ENCODE measurements around the gene NMNAT2. TPM values are rescaled to one million over a fixed set of nuclear protein-coding genes. Genes with fewer than 3 reads are reported as not detected.
"Not testable (repeated sequence)": the region's sequence is repeated elsewhere in the genome, so short reads cannot be mapped to it uniquely, and the experiment has no call there.

The NMNAT2 gene
- total RNA-seq, 1 experiment from 2014 or later = 4.4 TPM

DNA sequence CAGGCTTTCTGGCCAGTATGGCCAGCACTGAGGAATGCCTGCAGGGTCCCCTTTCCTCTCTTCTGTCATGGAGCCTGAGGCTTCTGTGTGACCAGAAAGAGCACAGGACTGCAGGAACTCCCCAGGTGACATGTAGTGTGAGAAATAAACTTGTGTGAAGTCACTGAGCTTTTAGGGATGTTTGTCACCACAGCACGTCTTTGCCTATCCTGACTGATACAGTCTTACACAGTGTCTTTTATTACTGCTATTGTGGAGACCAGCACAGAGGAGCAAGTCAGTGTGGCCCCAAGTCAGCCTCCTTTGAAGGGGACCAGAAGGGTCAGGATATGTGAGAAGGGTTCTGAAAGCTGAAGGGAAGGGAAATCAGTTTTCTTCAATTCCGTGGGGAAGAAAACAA lies 129.6 kb downstream of the NMNAT2 start:
- DNase-seq (ENCODE audit: low read depth) = no peak

DNA sequence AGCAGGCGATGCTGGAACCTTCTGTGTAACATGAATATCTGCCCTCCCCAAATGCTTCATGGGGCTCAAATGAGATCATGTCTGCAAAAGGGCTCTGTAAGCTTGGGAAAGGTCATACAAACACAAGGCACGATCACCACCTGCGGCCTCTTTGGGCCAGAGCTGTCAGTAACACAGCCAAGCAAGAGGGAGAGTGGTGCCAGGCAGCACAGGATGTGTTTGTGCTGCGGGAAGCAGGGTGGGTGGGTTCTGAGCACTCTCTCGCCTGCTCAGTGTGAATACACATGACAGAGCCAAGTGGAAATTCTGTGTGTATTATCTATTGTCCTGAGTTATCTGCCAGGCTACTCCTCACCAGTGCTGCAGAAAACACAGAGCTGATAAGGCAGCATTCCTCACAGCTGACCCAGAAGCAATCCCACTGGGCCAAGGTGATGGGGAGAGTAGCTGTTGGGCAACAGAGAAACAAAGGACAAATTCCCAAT lies 130.9 kb downstream of the NMNAT2 start:
- no peak for DNase-seq (ENCODE audit: low read depth)

DNA sequence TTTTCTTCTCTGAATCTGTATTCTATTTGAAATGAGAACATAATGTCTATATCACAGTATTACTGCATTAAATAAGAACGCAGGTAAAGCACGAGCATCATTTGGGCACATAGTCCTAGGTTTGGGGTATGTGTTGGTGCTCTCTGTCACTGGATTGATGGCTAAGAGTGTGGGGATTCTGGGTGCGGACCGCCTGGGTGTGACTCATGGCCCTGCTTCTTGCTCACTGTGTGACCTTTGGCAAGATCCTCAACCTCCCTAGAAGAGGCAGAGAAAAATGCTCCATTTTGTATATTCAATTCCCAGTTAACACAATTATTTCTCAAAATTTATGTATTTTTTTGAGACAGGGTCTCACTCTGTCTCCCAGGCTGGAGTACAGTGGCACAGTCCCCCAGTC lies 132.4 kb downstream of the NMNAT2 start:
- DNase-seq (ENCODE audit: low read depth) = peak; percentile 36

DNA sequence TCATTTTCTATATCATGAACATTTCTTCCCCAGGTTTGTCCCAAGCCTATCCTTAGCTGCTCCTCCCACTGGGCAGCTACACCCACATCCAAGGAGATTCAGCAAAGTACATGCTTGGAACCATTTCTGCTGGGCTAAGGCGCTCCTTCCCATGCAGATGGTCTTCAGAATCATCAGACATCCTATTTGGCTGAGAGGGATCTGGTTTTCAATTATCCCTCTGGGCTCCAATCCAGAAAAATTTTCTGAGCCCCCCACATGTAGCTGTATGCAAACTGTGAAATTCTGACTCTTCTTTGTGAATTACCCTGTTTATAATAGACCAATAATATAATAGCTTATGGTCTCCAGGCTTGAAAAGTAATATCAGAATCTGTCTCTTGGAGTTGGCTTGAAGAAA lies 132.9 kb downstream of the NMNAT2 start:
- no peak for DNase-seq (ENCODE audit: low read depth)

DNA sequence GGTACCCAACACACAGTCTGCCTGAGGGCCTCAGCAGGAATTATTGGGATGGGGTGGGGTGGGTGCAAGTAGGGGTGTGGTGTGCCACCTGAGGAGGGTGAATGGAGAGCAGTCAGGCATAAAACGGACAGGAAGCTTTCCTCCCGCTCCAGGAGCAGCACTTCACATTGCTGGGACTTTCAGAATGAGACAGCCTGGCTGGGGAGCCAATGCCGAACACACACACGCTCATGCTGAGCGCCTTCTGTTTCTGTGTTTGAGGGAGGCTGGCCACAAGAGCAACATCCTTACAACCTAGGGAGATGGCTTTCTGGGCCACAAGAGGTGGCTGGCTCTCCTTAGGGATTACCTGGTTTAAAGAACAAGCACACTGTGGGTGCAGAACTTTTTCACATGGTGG lies 134.1 kb downstream of the NMNAT2 start:
- no peak for DNase-seq (ENCODE audit: low read depth)

DNA sequence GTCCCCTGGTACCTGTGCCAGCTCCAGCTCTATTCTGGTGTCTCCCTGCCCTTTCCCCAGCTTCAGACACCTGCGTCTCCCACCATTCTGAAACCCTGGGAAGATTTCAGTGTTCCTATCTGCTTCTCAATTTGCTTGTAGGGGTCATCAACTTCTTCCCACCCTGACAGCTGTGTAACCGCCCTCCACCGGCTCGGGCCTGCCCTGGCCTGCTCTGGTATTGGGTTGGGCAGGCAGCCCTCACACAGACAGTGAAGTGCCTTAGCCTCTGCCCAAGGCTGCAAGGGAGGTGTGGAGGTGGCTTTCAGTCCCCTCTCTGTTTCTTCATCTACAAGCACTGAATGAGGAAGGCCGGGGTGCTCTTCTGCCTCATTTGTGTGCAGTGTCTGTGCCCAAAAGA lies 134.9 kb downstream of the NMNAT2 start:
- no peak for DNase-seq (ENCODE audit: low read depth)

DNA sequence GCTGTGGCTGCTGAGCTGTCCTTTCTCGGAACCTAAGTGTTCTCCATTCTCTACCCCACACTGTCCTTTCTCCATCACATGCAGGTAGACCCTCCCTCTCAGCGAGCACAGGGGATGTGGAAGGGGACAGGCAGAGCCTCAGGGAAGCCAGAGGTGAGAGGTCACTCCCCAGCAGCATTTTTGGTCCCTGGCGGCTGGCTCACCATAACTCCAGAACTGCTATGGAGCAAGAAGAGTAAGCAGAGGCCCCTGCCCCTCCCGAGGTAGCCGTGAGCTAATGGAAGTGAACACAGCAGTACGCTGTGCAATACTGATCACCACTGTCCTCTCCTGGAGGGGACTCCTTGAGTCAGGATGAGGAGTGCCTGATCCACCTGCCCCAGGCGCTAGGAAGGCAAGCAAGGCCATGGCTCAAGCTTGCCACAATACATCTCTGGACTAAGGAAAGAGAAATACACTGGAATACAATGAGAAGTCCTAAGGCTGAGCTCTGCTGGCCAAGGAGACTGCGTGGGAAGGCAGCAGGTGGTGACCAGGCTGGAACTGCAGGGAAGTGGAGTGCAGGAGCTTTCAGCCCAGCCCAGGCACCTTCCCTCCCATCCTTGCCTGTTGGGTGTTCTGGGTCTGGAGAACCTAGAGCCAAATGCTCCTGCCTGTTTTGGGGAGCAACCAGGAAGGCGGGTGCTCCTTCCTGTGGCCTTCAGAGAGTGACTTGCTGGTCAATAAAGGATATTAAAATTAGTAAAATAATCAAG lies 135.9 kb downstream of the NMNAT2 start:
- no peak for DNase-seq (ENCODE audit: low read depth)

DNA sequence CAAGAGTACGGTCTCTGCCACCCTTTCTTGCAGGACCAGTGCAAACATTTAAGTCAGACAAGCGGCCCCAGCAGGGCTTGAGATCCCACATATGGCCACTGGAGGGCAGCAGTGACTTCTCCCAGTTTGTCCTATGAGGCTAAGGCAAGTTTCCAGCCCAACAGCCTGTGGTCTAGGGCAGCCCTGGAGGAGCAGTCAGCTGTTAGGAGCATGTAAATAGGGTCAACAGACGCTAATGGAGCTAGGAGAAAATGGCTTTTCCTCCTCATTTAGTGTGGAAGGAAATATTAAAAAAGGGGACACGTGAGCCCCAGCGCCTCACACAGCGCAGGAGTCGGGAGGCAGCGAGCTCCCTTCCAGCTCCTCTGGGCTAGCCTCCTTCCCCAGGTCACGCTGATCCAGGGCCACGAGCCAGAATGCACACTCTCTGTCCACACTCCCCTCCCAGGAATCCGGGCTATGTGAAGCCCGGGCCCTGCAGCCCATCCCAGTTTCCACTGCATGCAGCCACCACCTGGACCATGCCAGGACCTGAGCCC lies 136.6 kb downstream of the NMNAT2 start:
- peak; percentile 88 for DNase-seq (ENCODE audit: low read depth)

DNA sequence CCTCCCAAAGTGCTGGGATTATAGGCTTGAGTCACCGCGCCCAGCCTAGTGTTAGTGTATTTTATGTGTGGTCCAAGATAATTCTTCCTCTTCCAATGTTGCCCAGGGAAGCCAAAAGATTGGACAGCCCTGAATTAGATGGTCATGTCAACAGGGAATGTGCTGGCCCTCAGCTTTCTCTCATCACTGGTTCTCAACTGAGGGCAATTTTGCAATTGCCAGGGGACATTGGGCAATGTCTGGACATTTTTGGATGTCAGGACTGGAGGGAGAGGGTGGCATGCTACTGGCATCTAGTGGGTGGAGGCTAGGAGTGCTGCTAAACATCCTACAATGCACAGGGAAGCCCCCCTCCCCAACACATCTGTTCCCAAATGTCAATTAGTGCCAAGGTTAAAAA lies 137.1 kb downstream of the NMNAT2 start:
- DNase-seq (ENCODE audit: low read depth) = peak; percentile 64

DNA sequence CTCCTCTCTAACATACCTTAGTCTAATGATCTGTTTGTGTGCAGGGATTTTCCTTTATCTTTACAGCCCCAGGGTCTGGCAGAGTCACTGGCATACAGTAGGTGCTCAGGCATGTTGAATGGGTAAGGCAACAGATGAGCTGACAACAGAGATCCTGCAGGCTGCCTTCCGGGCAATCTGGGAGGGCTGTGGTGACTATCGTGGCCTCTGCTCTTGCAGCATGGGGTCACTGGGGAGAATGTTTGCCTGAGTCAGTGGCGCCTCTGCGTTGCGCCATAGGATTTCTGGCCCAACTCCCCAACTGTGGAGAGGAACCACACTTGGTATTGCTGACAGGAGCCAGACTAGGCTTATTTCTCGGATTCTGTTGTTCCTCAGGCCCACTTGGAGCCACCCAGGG lies 138.3 kb downstream of the NMNAT2 start:
- peak; percentile 97 for DNase-seq (ENCODE audit: low read depth)

DNA sequence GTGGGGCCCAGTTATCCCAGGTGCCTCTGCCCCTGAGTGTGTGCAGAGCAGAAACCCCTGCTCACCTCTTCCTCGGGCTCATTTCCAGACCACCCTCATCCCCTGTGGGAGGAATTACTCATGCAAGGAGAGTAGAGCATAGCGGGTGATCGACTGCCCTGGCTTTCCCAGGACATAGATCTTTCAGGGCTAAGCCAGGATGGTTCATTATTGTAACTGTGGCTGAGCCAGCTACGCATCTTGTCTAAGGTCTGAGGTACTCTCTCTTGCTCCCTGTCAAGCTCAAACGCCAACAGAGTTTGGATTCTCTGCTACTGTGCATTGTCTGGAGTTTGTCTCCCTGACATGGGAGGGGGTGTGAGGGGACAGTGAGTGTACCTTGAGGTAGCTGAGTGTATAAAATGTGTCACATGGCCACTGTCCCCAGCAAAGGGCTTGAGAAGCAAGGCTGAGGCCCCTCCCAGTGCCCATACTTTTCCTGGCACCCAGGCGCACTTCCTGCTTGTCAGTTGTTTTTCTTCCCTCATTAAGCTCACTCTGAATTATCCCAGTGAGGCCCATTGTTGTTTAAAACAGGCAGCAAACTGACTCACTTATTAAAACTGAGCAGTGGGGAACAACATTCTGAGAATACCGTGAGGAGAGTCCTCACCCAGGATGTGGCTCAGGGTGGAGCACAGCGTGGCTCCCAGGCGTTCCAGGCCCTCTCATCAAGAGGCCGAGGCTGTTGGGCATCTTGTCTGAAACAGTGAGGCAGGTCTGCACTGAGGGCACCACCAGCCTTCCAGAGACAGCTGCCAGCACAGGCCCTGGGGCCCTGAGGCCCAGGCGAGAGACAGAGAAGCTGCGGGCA lies 139.2 kb downstream of the NMNAT2 start:
- peak; percentile 93 for DNase-seq (ENCODE audit: low read depth)

DNA sequence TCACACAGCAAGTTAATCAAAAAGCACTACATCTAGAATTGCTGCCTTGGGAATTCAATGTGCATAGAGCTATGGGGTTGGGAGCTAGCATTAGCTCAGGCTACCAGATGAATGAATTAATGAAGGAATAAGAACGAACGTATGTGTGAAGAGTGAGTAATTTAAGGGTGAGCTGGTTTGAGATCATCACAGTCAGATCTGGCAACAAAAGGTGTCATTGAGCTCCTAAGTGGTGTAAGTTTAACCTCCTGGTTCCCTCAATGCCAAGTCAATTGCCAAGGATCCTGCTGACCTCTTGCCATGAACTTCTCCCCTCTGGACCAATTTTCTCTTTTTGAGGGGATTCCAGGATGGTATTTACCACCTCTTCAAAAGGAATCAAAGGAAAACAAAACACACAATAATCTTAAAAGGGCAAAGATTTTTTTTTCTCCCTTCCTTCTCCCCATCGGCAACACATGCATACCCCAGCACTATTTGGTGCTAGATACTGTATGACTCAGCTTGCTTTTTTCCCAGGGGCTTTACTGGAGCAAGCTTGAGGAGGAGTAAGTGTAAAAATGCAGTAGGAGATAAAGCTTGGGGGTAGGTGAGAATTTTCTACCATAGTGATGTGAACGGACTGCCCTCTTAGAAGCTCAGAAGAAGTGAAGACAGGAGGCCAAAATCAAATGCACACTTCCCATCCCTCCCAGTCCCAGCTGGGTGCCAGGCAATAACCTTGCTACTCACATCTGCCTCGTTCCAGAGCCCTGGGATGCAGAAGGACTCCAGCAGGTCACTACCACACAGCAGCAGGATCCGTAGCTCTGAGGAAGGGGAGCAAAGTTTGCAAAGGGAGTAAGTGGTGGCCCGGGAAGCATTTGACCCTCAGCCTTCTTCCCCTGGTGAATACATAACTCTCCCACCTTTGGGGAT lies 140.1 kb downstream of the NMNAT2 start:
- DNase-seq (ENCODE audit: low read depth) = peak; percentile 73

DNA sequence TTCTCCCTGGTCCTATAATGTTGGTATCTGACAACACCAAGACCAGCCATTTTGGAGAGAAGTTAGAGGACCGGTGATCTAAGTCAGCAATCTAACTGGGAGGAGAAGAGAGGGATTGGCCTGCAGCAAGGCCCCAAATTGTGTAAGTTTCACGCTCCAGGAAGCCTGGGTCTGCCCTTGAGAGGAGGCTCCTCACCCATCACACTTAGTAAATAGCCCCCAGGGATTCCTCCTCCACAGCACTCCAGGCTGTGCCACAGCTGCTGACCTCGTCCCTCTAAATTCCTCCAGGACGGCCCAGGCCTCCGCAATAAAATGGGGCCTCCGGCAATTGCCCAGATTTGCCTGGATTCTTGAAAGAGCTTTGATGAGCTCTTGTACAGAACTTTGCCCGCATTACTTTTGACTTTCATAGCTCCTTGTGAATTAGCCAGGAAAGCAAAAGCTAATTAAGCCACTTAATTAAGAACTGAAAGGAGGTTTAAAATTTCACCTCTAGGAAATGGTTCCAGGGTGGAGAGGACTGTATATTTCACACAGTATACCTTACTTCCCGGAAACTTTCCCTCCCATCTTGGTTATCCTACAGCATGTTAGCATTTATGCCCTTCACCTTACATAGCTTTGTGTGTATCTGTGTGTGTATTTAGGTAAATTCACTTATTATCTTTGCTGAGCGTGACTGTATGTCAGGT lies 141.6 kb downstream of the NMNAT2 start:
- peak; percentile 81 for DNase-seq (ENCODE audit: low read depth)

DNA sequence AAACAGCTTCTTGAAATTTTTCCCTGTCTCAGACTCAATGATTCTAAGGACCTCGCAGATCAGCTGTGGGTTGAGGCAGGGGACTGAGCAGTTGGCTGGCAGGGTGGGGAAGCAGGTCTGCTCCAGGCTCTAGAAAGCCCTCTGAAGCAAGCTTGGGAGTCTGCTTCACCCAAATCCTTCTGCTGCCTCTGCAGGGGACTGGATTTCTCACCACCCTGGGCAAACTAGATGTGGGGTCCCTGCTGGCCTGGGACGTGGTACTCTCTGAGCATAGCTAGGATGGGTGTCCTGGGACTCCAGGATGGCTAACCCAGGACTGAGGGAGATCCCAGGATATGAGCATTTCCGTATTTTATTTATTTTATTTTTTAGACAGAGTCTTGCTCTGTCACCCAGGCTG lies 142.9 kb downstream of the NMNAT2 start:
- no peak for DNase-seq (ENCODE audit: low read depth)

DNA sequence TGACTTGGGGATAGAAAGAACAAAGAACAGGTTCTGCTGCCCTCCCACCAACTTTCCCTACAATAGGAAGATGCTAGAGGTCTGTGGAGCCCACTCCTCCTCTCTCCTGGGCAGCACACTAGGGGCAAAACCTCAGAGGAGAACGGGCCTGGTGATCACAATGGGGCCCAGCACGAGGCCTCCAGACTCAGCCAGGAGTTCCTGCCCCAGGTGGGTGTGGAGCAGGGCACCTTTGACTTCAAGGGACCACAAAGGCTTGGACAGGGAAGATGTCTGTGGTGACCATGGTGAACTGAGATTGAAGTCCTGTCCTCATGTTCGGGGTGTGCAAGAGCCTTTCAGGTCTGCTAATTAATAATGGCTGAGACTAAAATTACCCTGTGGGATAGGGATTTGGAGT lies 143.3 kb downstream of the NMNAT2 start:
- no peak for DNase-seq (ENCODE audit: low read depth)

DNA sequence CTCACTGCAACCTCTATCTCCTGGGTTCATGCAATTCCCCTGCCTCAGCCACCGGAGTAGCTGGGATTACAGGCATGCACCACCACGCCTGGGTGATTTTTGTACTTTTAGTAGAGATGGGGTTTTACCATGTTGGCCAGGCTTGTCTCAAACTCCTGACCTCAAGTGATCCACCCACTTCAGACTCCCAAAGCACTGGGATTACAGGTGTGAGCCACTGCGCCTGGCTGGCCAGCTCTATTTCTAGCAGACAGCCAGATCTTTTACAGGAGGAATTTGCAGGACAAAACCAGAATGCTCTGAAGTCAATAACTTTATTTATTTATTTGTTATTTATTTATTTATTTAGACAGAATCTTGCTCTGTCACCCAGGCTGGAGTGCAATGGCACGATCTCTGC lies 144.2 kb downstream of the NMNAT2 start:
- not testable (repeated sequence) for DNase-seq (ENCODE audit: low read depth)

DNA sequence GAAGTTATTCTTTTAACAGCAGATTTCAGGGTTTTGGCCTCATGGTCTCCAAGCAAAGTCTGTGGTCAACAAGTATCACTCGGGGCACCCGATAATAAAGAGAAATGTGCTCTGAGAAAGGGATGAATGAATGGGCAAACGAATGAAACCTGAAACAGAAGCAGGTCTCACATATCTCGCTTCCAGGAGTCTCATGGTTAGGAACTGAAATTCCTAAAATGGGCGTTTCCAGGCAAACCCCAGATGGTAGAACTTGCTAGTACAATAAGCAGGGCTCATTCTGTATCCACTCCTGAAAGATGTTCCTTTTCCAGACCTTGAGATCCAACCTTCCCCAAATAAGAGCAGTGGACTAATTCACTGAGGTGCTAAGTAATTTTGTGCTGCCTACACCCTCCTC lies 144.9 kb downstream of the NMNAT2 start:
- DNase-seq (ENCODE audit: low read depth) = peak; percentile 66

DNA sequence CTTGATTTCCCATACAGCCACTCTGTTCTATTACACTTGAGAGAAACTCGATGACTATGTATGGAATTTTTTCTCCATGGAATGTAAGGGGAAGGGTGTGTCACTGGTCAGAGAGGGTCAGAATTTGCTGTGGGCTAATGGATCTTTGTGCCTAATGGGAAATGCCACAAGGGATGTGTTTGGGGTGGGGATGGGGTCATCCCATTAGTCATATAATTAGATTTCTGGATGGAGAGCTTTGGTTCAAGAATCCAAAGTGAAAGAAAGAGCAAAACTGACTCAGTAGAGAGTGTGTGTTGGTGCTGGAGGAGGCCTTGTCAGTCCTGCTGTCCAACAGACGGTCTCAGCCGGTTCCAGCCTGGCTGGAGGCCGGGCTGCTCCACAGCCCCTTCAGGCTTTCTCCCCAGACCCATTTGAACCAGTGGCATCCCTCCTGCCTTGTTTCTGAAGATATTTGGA lies 145.8 kb downstream of the NMNAT2 start:
- peak; percentile 94 for DNase-seq (ENCODE audit: low read depth)

DNA sequence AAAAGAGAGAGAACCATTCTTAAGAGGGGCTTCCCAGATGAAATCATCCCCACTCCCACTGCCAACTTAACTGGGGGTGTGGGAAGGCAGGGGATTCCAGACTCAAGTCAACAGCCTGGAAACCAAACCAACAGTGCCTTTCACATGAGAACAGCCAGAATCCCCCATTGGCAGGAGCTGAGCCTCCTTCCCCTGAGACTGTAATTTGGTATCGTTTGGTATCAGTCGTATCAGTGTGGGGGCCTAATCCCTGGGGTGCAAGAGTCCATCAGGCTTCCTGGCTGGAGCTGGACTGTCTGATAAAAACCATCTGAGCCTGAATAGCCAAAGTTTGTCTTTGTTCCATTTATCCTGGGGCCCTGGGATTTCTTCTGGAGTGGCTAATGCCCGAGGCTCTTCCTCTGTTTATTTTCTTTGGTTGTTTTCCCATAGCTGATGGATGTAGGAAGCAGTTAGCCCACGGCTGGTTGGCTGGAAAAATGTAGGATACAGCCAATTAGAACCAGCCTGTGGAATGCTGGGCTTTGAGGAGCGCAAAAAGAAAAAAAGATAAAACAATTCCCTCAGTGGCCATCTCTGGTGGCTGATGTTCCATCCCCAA lies 147.5 kb downstream of the NMNAT2 start:
- peak; percentile 97 for DNase-seq (ENCODE audit: low read depth)

DNA sequence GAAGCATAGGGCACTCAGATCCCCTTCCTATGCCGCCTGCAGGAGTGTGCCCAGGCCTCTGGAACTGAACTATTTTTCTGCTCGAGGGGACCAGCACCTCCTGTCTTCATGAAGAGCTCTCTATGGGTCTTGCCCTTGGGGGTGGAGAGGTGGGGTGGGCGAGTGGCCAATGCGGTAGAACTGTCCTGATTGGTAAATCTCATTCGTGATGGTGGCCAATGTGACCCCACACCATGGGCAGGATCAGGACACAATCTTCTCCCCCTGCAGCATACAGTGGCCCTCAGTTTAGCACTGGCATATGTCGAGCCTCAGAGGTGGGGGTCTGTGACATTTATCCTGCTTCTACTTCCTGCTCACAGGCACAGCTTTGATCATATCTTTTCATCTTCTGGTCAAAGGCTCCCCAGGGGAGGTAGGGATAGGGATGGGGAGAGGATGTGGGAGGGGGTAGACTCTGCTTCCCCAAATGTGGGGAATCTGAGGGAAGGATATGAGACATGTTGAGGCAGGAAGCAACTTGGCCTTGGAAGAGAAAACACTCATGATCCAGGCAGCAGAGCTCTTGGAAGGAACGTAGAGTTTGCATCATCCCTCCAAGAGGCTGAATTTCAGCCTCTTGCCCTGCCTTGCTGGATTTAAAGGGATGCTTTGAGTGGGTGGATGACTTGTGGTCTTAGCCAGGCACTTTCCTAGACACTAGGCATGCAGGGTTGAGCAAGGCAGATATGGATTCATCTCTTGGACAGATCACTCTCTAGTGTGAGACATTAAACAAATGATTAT lies 150.3 kb downstream of the NMNAT2 start:
- DNase-seq (ENCODE audit: low read depth) = peak; percentile 90
